NCI-H226 (cell line): ENCODE measurements around the gene ABCC4.

Source experiments
- DNase-seq: peaks from one replicate; pipeline ENCODE4 v3.0.0-alpha.2; 2015

ABCC4 gene

GRCh38 chr13:95153647-95154412 is 147.4 kb downstream of the ABCC4 start:
- DNase-seq = no peak

DNA sequence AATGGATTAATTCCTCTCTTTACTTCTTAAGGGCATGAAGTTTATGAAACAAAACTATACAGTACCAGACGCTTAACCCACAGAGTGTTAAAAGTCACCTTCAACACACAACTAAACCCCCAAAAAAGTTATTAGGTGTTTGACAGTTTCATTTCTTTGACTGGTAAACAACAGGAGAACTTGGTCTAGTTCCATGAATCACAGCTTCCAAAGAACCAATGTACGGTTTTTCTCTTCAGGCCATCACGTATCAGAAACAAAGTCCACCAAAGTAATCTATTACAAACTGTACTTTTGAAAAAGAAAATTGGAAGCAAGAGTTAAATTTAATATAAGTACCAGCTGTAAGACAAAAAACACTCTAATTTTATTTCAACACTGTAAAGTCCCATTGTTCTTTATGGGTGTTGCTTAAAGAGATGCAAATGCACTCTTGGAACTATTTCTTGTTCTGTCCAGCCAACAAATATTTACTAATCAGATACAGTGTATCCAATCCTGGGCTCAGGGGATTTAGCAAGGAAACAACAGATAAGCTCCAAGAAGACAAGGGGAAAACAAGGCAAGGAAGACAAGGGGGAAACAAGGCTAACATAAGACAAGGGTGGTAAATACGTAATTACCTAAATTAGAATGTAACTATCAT is 149.2 kb downstream of the ABCC4 start:
- DNase-seq = no peak

DNA sequence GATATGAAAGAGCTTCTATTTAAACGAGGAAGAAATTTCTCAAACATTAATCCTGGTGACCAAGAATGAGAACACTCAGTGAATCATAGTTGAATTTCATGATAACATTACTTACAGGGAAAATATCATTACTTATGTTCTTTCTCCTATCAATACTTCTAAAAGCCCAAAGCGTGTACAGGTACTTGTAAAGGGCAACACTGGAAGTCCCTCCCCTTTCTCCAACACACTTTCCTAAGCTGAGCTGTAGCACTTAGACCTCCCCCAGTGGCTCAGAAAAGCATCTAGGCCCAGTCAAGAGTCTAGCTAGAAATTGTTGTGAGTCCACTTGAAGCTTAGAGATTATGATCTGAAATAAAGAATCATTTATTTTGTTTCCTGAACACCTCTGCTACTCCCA is 150.7 kb downstream of the ABCC4 start:
- no peak for DNase-seq

- DNase-seq = no peak
These were observed 154.8 kb downstream of the ABCC4 start for GRCh38 chr13:95146486-95146885.

GRCh38 chr13:95145587-95145986 is 155.7 kb downstream of the ABCC4 start:
- no peak for DNase-seq

DNA sequence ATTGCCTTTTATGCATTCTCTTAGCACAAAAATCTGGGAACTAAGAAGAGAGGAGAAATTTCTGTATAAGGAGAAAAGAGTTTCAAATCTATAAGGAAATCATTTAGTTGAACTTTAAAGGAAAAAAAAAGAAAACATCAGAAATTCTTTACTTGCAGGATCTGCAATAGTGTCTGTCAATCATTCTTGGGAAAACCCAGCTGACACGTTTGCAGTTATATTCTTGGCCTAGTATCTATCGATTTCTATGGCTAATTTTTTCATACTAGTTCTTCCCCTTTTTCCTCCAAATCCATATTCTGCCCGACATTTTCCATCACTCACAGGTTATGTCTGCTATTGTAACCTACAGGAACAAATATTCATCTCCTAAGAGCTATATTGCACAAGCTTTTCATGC is 160.7 kb downstream of the ABCC4 start:
- DNase-seq = no peak

GRCh38 chr13:95138876-95139585 is 162.2 kb downstream of the ABCC4 start:
- DNase-seq = no peak

DNA sequence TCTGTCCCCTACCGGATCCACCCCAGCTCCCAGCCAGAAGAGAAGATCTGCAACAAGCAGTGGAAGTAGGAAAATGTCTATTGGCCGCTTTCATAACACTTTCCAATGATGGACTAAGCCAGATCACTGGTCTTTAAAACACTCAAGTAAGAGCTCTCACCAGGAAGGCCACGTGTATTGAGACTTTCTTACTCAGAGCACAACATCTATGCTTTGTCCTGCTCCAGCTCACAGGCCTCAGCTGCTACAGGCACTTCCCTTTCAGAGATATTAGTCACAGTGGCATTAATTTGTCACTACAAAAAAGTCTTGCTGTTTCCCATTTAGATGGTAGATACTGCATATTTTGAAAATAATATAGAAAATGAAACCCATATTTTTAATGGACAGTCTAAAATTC is 164.2 kb downstream of the ABCC4 start:
- DNase-seq = no peak

GRCh38 chr13:95136638-95137037 is 164.6 kb downstream of the ABCC4 start:
- no peak for DNase-seq

- DNase-seq = no peak
These were observed 167.8 kb downstream of the ABCC4 start for GRCh38 chr13:95133498-95133897.

GRCh38 chr13:95129004-95129403 is 172.2 kb downstream of the ABCC4 start:
- no peak for DNase-seq

DNA sequence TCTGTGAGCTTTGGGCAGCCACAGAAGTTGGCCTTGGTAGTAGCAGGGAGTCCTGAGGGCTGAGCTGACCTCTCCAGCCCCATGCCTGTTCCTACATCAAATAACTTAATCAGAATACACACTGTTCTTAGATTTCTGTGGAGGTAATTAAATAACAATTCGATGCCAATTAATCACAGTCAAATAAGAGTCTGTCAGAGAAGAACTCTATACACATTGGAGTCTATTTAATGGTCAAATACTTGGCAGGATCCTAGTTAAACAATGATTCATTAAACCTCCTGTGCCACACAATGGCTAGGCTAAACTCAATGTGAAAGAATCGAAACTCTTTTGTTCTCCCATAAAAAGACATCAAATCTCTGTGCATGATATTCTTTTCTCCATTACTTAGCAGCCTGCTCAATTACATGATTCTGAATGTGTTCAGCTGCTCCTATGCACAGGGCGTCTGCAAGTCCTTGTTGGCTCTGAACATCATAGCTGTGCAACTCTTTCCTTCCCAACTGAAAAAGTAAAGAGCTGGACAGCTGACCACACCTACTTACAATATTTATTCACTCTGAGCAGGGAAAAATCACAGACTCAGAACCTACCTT is 173.1 kb downstream of the ABCC4 start:
- DNase-seq = no peak

DNA sequence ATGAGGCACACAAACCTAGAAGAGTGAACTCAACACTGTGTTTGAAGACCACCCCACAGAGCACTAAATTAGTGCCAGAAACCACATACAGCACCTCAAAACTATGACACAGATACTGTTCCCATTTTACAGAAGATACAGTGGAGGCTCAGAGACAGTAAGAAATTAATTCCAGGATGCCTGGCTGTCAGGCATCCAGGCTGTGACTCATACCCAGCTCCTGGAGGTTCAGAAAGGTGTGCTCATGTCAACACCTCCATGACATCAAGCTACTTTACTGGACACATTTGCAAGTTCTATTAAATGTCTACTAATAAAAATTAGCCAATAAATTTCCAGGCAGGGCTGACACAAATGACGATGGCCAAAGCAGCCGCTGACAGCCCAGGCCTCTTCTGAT is 176.3 kb downstream of the ABCC4 start:
- DNase-seq = no peak

- no peak for DNase-seq
These were observed 177.5 kb downstream of the ABCC4 start for GRCh38 chr13:95123726-95124125.

DNA sequence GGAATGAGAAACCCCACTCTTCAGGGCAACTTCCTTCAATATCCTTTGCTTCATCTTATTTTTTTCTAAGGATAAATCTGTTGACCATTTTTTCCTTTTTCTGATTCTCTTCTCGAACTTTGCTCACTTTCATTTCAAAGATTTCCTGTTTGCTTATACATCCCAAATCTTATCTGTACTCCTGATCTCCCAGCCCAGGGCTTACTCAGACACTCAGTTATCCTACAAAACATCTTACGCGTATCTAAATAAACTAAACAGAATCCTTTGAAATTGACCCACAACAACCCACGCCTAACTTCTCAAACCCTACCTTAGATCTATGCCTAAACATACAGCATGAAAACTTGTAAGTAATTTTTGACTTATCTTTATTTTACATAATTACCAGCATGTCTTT is 179.2 kb downstream of the ABCC4 start:
- no peak for DNase-seq

DNA sequence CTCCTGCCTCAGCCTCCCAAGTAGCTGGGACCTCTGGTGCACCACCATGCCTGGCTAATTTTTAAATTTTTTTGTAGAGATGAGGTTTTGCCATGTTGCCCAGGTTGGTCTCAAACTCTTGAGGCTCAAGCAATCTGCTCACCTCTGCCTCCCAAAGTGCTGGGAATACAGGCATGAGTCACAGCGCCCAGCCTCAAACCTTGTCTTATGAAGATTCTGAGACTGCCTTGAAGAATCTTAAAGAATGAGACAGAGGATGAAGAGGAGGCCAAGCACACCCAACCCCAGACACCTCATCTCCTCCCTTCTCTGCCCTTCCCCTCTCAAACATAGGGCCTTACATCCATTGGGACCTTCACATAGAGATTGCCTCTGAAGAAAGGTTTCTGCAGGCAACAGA is 179.7 kb downstream of the ABCC4 start:
- no peak for DNase-seq

- no peak for DNase-seq
These were observed 180.6 kb downstream of the ABCC4 start for GRCh38 chr13:95120650-95121049.

- no peak for DNase-seq
These were observed 182.5 kb downstream of the ABCC4 start for GRCh38 chr13:95118541-95119324.

DNA sequence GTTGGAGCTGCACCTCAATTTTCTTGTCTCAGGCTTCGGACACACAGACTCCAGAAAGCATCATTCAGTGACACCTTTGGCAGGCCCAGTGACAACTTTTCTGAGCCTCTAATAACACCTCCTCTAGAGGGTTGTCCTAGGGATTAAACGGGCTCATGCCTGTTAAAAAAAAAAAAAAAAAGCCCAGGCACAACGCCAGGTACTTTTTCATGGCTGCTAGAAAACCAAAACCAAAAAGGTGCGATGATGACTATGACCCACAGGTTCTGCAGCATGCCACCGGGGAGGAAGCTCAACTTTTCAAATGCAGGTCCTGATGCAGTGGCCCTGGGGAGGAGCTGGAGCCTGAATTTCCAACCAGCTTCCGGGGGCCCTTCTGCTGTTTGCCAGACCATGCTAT is 184.2 kb downstream of the ABCC4 start:
- DNase-seq = no peak

GRCh38 chr13:95115525-95115924 is 185.7 kb downstream of the ABCC4 start:
- DNase-seq = peak; percentile 89

DNA sequence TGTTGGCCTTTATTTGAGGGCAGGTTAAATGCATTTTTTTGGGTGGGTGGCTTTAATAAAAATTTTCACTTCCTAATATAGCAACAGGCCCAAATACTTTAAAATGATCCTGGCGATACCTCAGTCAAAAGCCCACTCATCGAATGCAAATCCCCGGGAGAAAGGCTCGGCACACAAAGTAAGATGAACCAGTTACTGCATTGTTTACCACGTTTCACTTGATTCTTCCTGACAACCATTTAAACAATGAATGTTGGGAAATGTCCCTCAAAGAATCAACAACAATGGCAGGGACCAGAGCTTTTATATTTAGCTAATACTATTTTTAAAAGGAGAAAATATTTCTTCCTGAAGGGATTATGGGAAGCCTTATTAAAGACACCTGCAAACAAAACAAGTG is 187.7 kb downstream of the ABCC4 start:
- DNase-seq = no peak

- no peak for DNase-seq
These were observed 188.4 kb downstream of the ABCC4 start for GRCh38 chr13:95112883-95113282.

- no peak for DNase-seq
These were observed 189.6 kb downstream of the ABCC4 start for GRCh38 chr13:95111608-95112007.
